NCI-H460 (cell line): Measurements from ENCODE around the gene SP4. TPM values are rescaled to one million over a fixed set of nuclear protein-coding genes. Genes with fewer than 3 reads are reported as not detected.

Experiments
- small RNA-seq, 2 experiments: library from RNA; depleted of rRNA; stranded (forward); fragments of <200 nt; gene quantifications; one replicate each; pipeline ENCODE3, GENCODE V24; 2014
- total RNA-seq: library from RNA; depleted of rRNA; stranded (reverse); fragments of >200 nt; shearing (Covaris generic); gene quantifications from 2 replicates; pipeline ENCODE4 v1.2.3, GENCODE V29; 2014; rRNA removed

The SP4 gene
- total RNA-seq, 1 experiment from 2014 or later: 10.1 TPM

Small RNAs within 50 kb of the gene (small RNA-seq; reads per million reads assigned to genes)
- gene MIR1183 (0 reads per million in 2 experiments), gene RNU1-15P (0 reads per million in 2 experiments)

Other genes starting within 250 kb of the SP4 start
- gene DNAH11, start 115.0 kb downstream of the SP4 start, total RNA-seq: 0.22 and 0.40 TPM in 2 replicates